HEK293T (cell line): Measurements from ENCODE around the gene RAMP3.

Source experiments
- CTCF ChIA-PET: fragments of 350-600 bp; formaldehyde crosslinking; extraction: SDS; loops from one replicate; lab custom pipeline; 2021; ENCODE audit warnings: antibody characterized with exemption, inconsistent platforms; lab: Yijun Ruan, JAX
- POLR2A ChIA-PET: fragments of 350-600 bp; formaldehyde crosslinking; extraction: SDS; loops from one replicate; lab custom pipeline; 2020; ENCODE audit warnings: antibody characterized with exemption, inconsistent platforms; lab: Yijun Ruan, JAX
- DNase-seq: peaks from one replicate; pipeline ENCODE4 v3.0.0; 2012; ENCODE audit warnings: mixed read lengths; ENCODE audit errors: extremely low spot score
- ARNT ChIP-seq: fragments of 450-650 bp; IDR thresholded peaks from 2 replicates; pipeline ENCODE4 v1.6.1; 2017; ENCODE audit warnings: mild to moderate bottlenecking
- BHLHE40 ChIP-seq: fragments of 450-650 bp; IDR thresholded peaks from 2 replicates; pipeline ENCODE4 v1.6.1; 2016; ENCODE audit warnings: mild to moderate bottlenecking, moderate library complexity, borderline replicate concordance
- CTBP1 ChIP-seq: fragments of 450-650 bp; IDR thresholded peaks from 2 replicates; pipeline ENCODE4 v1.6.1; 2016; ENCODE audit warnings: borderline replicate concordance
- ELF4 ChIP-seq: fragments of 450-650 bp; IDR thresholded peaks from 2 replicates; pipeline ENCODE4 v1.6.1; 2017; ENCODE audit warnings: antibody characterized with exemption
- FOXA1 ChIP-seq: fragments of 450-650 bp; IDR thresholded peaks from 2 replicates; pipeline ENCODE4 v1.6.1; 2016; ENCODE audit warnings: mild to moderate bottlenecking
- FOXK2 ChIP-seq: fragments of 450-650 bp; IDR thresholded peaks from 2 replicates; pipeline ENCODE4 v1.6.1; 2016; ENCODE audit warnings: mild to moderate bottlenecking
- FOXM1 ChIP-seq: fragments of 450-650 bp; IDR thresholded peaks from 2 replicates; pipeline ENCODE4 v1.6.1; 2017; ENCODE audit warnings: mild to moderate bottlenecking, borderline replicate concordance
- HDGF ChIP-seq: fragments of 450-650 bp; IDR thresholded peaks from 2 replicates; pipeline ENCODE4 v1.6.1; 2017; ENCODE audit warnings: antibody characterized with exemption, borderline replicate concordance
- L3MBTL2 ChIP-seq: fragments of 450-650 bp; conservative IDR thresholded peaks from 2 replicates; pipeline ENCODE4 v1.6.1; 2016; ENCODE audit warnings: mild to moderate bottlenecking
- LEF1 ChIP-seq: fragments of 450-650 bp; IDR thresholded peaks from 2 replicates; pipeline ENCODE4 v1.6.1; 2017; ENCODE audit warnings: mild to moderate bottlenecking, borderline replicate concordance
- NFRKB ChIP-seq: fragments of 450-650 bp; IDR thresholded peaks from 2 replicates; pipeline ENCODE4 v1.6.1; 2016; ENCODE audit warnings: mild to moderate bottlenecking, moderate library complexity
- SP1 ChIP-seq: fragments of 450-650 bp; IDR thresholded peaks from 2 replicates; pipeline ENCODE4 v1.6.1; 2017
- SUZ12 ChIP-seq: fragments of 450-650 bp; IDR thresholded peaks from 2 replicates; pipeline ENCODE4 v1.6.1; 2016; ENCODE audit warnings: mild to moderate bottlenecking
- TARDBP ChIP-seq: fragments of 450-650 bp; IDR thresholded peaks from 2 replicates; pipeline ENCODE4 v1.6.1; 2016
- ZNF384 ChIP-seq: fragments of 450-650 bp; IDR thresholded peaks from 2 replicates; pipeline ENCODE4 v1.6.1; 2016
- TF ChIP-seq, protein P1 (sequence below): fragments of 450-650 bp; IDR thresholded peaks from 2 replicates; pipeline ENCODE4 v1.6.1; 2016

The RAMP3 gene

DNA sequence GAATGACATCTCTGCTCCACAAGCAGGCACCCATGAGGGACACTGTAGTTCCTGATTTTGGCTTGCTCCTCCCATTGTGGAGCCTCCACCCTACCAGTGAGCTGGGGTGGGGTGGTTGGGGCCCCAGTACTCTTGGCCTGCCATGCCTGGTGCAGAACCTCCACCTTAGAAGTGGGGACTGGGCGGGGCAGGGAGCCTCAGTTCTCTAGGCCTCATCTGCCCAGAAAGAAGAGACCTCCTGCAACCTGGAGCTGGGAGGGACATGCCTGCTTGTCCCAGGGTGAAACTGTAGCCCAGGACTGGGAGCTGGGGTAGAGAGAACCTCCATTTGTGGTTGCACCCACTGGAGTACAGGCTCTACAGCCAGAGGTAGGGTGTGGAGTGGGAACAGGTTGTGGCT lies 14.4 kb downstream of the RAMP3 start:
- POLR2A ChIA-PET: no interaction called here
- CTCF ChIA-PET: no interaction called here
- TF ChIP-seq NFRKB: no peak
- TF ChIP-seq SP1: no peak
- no peak for TF ChIP-seq ELF4
- TF ChIP-seq HDGF: no peak
- TF ChIP-seq L3MBTL2: no peak
- no peak for TF ChIP-seq SUZ12
- TF ChIP-seq ARNT: no peak
- no peak for TF ChIP-seq FOXA1
- TF ChIP-seq ZNF384: no peak
- TF ChIP-seq, protein P1, sequence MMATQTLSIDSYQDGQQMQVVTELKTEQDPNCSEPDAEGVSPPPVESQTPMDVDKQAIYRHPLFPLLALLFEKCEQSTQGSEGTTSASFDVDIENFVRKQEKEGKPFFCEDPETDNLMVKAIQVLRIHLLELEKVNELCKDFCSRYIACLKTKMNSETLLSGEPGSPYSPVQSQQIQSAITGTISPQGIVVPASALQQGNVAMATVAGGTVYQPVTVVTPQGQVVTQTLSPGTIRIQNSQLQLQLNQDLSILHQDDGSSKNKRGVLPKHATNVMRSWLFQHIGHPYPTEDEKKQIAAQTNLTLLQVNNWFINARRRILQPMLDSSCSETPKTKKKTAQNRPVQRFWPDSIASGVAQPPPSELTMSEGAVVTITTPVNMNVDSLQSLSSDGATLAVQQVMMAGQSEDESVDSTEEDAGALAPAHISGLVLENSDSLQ: no peak
- no peak for TF ChIP-seq LEF1
- TF ChIP-seq CTBP1: no peak
- no peak for TF ChIP-seq FOXK2
- TF ChIP-seq FOXM1: no peak
- no peak for TF ChIP-seq BHLHE40
- TF ChIP-seq TARDBP: no peak
- no peak for DNase-seq

DNA sequence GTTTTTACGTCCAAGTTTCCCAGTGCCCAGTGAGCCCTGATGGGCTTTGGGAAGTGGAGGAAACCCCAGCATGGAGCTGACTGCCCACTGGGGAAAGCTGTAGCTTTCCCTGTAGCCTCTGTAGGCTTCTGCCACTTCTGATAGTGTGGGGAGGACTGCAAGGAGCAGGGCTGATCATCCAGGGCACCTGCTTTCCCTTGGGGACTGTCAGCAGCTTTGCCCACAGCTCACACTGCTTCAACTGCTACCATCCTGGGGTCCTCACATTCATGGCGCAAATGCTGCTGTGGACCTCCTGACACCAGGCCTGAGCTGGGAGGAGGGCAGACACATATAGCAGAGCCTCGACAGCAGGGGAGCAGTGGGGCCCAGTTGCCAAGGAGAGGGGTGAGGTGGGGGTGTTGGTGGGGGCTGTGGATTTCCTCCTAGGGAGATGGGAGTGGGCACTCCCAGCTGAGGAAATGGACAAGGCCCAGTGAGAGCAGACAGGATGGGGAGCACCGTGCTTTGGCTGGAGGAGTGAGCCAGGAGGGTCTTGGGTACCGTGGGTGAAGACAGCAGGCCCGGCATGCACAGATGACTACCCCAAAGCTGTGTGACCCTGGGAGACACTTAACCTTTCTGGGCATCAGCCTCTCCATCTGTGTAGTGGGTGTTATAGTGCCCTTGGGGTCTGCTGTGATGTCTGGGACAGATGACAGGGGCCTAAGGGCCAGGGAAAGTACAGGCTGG lies 16.2 kb downstream of the RAMP3 start:
- no peak for DNase-seq
- ChIA-PET CTCF (no interaction called here), POLR2A (no interaction called here)
- TF ChIP-seq CTBP1 (no peak), ARNT (no peak), FOXK2 (no peak), LEF1 (no peak), FOXM1 (no peak), SP1 (no peak), BHLHE40 (no peak), L3MBTL2 (no peak), HDGF (no peak), SUZ12 (no peak)

DNA sequence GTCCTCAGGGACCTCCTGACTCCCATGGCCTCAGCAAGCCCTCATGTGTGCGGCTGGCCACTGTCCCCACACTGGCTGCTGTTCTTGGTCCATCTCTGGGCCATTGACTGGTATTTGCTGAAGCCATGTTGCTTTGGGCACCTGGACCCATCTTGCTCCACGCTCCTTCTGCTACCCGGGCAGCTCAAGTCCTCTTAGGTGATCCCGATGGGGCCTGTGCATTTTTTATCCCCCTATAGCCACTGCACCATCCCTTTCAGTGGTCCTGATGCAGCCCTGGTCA lies 16.7 kb downstream of the RAMP3 start:
- CTCF ChIA-PET: no interaction called here
- TF ChIP-seq CTBP1 (no peak), ARNT (no peak), NFRKB (no peak), FOXM1 (no peak)
- POLR2A ChIA-PET: no interaction called here
- no peak for DNase-seq

DNA sequence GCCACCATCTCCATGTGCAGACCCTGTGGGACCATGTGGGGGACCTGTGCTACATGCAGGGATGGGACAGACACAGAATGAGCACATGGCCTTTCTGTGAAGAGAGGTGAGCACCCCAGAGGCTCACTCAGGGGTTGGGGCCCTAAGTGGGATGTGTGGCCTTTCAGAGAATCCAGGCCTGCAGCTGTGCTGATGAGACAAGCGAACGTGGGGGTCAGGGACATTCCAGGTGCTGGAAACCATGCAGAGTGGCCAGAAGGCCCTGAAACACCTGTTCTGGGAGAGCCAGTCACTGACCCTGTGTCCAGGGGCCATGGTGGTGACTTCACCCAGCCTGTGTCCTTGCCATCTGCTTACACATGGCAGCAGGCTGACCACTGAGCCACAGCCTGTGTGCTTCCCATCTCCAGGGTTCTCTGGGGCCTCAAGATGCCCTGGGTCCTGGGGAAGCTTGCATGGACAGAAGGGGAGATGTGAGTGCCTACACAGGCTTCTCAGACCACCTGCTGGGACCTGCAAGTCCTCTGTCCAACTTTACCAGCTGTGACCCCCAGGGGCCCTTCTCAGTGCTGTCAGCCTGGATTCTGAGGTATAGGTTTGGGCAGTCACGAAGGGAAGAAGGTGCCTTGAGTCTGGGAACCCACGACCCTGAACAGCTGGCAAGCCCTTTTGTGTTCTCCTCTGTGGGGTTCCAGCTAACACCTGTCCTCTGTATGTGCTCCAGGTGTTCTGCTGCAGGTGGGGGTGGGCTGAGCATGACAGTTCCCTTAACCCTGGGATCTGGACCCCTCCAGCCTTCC lies 17.6 kb downstream of the RAMP3 start:
- TF ChIP-seq FOXM1 (no peak), LEF1 (no peak), FOXA1 (no peak), ARNT (no peak), BHLHE40 (no peak), HDGF (no peak), FOXK2 (no peak), ZNF384 (no peak), CTBP1 (no peak), ELF4 (no peak), L3MBTL2 (no peak), NFRKB (no peak), SP1 (no peak), SUZ12 (no peak), TARDBP (no peak)
- TF ChIP-seq, protein P1: no peak
- ChIA-PET CTCF (interaction anchor here (0.5 kb wide), 1 partner anchor 23 kb away, joined by 3 read pairs; no protein-coding TSS in a partner anchor), POLR2A (no interaction called here)
- DNase-seq: no peak

DNA sequence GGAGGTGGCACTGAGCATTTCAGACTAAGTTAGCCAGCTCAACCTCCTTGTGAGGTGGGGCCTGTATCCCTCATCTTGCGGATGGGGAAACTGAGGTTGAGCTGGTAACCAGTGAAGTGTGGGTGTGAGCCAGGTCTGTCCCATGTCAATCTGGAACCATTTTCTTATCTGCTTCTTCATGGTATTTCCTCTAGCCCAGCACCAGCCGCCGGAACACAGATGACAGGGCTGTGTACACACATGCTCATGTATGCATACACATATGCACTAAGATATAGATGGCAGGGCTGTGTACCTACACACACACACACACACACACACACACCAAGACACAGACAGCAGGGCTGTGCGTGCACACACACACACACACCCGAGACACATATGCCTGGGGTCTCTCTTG lies 18.5 kb downstream of the RAMP3 start:
- DNase-seq: no peak
- ChIA-PET POLR2A (no interaction called here), CTCF (no interaction called here)
- TF ChIP-seq L3MBTL2 (no peak), FOXA1 (no peak), FOXK2 (no peak), LEF1 (no peak), CTBP1 (no peak), HDGF (no peak), SP1 (no peak), ARNT (no peak), ZNF384 (no peak), ELF4 (no peak), TARDBP (no peak), SUZ12 (no peak)
- TF ChIP-seq, protein P1: no peak
